GM21619 (cell line): ENCODE measurements around the gene CIC.
"Not testable (repeated sequence)": the region's sequence is repeated elsewhere in the genome, so short reads cannot be mapped to it uniquely, and the experiment has no call there.

Experiments used
- ATAC-seq: cut with Tn5 transposase; IDR thresholded peaks from one replicate; pipeline ENCODE4 v1.9.1; 2021; ENCODE audit not compliant: unreplicated experiment

CIC gene

DNA sequence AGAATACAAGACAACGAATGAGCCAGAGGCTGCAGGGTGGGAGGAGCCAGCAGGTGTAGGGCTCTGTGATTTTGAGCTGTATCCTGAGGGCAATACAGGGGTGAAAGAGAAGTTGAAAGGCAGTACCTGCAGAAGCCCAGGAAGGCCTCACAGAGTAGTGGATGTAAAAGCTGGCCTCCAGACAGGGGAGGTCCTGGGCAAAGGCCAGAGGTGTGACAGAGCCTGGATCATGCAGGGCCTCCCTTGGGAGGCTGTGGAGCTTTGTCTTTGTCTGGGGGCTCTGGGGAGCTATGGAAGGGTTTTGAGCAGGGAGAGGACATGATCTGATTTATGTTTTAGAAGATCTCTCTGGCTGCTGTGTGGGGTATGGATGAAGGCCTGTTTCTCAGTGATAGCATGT, 59.1 kb downstream of the CIC start:
- no peak for ATAC-seq

DNA sequence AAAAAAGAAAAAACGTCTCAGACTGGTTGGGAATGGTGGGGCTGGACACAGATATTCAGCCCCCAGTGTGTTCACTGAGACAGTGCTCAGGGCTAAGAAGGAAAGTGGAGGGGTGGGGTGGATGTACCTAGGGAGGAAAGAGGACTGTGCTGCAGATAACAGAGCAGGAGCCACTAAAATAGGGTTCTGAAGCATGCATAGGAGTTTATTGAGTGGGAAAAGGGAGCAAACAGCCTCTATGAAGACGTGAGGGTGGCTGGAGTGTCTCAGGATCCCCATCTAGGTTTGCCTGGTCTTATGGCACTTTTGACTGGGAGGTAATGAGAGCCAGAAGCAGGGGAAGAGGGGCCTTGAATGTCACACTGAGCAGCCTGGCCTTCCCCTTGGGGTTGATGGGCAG, 59.8 kb downstream of the CIC start:
- ATAC-seq: no peak

DNA sequence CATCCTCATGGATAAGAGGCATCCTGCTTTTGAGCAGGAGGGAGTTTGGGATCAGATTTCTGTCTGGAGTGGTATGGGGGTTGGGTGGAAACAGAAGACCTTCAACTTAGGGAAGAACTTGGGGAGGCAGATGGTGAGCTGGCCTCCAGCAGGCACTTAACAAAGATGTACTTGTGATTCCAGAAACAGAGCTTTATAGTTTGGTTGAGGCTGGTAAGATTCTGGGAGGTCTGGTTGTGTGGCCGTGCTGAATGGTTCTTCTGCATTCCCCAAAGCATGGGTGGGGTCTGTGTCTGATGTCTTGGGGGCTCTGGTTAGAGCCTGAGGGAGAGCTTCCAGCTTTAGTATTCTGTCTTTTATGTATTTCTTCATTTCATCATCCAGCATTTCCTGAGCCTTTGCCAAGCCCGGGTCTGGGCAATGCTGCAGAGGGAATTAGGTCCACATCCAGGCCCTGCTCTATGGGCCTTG, 61.2 kb downstream of the CIC start:
- ATAC-seq: no peak

DNA sequence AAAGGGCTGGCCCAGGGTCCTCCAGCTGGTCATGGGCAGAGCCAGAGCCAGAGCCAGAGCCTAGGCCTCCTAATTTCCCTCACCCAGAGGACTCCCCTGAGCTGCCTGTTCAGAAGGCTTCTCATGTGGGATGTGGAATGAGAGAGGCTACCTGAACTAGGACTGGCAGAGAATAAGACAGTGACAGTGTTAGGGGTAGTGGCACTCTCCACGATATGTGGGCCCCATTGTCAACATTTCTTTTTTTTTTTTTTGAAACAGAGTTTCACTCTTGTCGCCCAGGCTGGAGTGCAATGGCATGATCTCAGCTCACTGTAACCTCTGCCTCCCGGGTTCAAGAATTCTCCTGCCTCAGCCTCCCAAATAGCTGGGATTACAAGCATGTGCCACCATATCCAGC, 62.3 kb downstream of the CIC start:
- ATAC-seq: not testable (repeated sequence)

DNA sequence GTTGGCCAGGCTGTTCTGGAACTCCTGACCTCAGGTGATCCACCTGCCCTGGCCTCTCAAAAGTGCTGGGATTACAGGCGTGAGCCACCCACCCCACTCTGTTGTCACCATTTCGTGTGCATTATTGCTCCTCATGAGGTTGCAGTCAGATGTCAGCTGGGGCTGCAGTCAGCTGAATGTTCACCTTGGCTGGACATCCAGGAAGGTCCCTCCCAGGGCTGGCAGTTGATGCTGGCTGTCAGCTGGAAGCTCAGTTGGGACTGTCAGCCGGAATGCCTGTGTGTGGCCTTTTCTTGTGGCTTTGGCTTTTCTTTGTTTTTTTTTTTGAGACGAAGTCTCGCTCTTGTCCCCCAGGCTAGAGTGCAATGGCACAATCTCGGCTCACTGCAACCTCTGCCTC, 63.0 kb downstream of the CIC start:
- ATAC-seq: no peak

DNA sequence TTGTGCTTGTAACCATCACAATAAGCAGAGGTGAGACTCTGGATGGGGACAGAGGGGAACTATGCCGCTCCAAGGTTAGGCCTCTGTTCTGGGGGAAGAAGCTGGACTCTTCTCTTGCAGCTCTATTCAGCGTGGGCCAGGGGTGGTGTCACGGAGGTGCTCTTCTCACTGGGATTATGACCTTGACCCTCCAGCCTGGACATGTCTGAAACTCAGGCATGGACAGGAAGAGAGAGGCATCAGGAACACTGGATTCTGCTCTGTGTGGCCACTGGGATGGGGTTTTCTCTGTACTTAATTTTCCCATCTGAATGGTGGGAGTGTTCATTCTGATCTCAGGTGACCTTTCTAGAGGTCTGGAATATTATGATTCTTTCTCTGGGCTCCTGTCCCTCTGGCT, 64.0 kb downstream of the CIC start:
- ATAC-seq: no peak

DNA sequence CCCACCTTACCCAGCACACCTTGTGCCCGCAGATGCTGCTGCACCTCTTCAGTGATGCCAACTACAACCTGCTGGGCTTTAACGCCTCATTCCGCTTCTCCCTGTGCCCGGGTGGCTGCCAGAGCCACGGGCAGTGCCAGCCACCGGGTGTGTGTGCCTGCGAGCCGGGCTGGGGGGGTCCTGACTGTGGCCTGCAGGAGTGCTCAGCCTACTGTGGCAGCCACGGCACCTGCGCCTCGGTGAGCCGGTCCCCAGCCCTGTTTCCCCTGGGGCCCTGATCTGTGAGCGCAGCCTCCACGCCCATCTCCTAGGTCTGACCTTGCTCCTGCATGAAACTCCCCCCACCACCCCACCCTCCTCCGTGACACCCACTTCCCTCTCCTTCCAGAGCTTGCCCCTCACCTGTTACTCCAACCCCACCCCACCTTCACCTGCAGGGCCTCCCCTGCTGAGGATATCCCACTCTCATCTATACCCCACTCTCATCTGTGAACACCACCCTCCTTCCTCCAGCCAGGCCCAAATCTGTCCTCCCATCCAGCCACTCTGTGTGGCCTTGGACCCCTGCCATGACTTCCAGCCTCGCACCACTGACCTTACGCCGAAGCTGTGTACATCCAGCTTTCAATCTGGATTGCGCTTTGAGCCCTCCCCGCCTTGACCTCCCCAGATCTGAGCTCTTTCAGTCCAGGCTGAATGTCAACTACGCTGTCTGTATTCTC, 65.1 kb downstream of the CIC start:
- no peak for ATAC-seq

DNA sequence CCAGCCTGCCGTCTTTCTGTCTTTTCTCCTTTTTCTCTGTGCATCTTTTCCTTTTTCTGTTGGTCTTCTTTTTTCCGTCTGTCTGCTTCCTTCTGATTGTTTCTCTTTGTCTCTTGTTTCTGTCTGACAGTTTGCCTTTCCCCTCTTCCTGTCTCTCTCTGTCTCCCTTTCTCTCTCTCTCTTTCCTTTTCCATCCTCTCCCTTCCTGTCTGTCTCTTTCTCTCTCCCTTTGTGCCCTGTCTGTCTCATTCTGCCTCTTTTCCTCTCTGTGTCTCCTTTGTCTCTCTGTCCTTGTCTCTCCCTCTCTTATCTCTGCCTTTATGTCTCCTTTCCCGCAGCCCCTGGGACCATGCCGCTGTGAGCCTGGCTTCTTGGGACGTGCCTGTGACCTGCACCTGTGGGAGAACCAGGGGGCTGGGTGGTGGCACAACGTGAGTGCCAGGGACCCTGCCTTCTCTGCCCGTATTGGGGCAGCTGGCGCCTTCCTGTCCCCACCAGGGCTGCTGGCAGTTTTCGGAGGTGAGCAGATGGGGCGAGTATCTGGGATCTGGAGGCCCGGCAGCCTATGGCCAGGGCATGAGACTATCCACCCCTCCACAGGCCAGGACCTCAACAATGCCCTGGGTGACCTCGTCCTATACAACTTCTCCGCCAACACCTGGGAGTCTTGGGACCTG, 65.8 kb downstream of the CIC start:
- no peak for ATAC-seq

DNA sequence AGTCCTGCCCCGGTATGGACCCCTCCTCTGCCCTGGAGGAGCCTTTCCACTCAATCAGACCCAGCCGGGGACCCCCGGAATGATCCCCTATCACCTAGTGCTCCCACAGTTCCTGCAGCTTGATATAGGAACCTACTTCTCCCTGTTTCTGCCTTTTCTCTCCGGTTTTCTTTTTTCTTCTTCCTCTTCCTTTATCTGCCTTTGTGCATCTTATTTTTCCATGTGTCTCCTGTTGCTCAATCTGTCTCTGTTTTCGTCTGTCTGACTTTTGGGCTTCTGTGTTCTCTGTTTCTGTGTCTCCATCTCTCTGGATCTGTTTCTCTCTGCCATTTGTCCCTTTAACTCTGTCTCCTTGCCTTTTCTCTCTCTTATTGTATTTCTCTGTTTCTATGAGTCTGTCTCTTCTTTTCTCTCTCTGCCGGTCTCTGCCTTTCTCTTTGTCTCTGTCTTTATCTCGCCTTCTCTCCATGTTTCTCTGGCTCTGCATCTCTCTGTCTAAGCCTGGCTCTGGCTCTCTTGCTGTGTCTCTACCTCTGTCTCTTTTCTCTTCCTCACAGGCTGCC, 66.4 kb downstream of the CIC start:
- no peak for ATAC-seq

DNA sequence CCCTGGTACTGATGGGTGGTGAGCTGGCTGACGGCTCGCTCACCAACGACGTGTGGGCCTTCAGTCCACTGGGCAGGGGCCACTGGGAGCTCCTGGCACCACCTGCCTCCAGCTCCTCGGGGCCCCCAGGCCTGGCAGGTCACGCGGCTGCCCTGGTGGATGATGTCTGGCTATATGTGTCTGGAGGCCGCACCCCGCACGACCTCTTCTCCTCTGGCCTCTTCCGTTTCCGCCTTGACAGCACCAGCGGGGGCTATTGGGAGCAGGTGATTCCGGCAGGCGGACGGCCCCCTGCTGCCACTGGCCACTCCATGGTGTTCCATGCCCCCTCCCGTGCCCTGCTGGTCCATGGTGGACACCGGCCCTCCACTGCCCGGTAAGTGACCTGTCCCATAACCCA, 66.9 kb downstream of the CIC start:
- no peak for ATAC-seq

DNA sequence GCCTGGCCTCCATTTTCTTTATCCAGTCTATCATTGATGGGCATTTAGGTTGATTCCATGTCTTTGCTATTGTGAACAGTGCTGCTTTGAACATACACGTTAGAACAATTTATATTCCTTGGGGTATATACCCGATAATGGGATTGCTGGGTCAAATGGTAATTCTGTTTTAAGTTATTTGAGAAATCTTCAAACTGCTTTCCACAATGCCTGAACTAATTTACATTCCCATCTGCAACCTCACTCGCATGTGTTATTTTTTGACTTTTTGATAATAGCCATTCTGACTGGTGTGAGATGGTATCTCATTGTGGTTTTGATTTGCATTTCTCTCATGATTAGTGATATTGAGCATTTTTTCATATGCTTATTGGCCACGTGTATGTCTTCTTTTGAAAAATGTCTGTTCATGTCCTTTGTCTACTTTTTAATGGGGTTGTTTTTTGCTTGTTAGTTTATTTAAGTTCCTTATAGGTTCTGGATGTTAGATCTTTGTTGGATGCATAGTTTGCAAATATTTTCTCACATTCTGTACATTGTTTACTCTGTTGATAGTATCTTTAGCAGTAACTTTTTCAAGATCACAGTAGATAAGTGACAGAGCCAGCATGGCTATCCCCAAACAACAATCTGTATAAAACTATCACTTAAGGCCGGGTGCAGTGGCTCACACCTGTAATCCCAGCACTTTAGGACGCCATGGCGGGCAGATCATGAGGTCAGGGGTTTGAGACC, 70.2 kb downstream of the CIC start:
- not testable (repeated sequence) for ATAC-seq

DNA sequence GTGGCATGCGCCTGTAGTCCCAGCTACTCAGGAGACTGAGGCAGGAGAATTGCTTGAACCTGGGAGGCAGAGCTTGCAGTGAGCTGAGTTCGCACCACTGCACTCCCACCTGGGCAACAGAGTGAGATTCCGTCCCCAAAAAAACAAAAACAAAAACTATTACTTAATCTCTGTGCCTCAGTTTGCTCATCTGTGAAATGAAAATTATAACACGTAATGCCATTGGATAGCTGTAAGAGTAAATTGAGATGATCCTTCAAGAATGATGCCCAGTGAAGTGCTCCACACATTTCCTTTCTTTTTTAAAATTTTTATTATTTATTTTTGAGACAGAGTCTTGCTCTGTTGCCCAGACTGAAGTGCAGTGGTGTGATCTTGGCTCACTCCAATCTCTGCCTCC, 70.9 kb downstream of the CIC start:
- not testable (repeated sequence) for ATAC-seq

DNA sequence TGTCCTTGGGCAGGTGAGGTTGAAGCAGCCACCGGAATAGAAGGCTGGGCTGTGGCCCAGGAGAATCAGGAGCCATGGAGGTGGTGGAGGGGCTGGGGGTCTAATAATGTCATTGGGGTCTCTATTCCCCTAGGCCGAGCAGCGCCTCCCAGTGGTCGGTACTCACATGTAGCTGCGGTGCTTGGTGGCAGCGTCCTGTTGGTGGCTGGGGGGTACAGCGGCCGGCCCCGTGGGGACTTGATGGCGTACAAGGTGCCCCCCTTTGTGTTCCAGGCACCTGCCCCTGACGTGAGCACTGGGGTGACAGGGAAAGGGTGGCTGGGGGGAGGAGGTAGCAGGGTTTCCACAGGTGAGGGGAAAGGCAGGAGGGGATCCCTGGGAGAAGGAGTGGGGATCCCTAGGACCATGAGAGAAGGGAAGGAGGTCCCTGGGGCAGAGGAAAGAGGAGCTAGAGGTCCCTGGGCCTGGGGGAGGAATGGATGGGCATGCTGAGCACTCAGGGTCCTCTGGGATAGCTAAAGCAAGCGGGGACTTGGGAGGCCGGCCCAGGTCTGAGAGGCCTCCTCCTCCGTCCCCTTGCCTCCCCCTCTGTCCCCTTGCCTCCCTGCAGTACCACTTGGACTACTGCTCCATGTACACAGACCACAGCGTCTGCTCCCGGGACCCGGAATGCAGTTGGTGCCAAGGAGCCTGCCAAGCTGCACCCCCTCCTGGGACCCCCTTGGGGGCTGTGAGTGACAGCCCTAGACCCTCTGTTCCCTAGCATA, 74.5 kb downstream of the CIC start:
- no peak for ATAC-seq

DNA sequence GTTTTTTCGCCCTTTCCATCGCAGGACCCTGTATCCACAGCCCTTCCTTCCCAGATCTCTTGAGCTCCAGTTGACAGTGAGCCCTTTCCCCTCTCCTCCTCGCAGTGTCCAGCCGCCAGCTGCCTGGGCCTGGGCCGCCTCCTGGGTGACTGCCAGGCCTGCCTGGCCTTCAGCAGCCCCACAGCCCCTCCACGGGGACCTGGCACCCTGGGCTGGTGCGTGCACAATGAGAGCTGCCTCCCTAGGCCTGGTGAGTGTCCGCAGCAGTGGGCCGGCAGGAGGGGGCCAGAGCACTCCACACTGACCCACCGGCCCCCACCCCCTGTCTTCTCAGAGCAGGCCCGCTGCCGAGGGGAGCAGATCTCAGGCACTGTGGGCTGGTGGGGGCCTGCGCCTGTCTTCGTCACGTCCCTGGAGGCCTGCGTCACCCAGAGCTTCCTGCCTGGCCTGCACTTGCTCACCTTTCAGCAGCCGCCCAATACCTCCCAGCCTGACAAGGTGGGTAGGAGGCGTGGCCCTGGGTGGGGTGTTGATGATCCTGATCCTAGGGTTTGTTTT, 75.4 kb downstream of the CIC start:
- ATAC-seq: no peak
